ENCODE data around the gene DIAPH2. TPM values are rescaled to one million over a fixed set of nuclear protein-coding genes. Genes with fewer than 3 reads are reported as not detected.

Gene DIAPH2
- total and polyA plus RNA-seq, 2 donors (not counting 1 experiment from before 2014, with no cell fraction given), result 4.2 to 32.4 TPM

GRCh38 chrX:97525981-97526380 lies 841.3 kb downstream of the DIAPH2 start:
- H3K4me1 ChIP-seq (ENCODE audit: control insufficient read depth in 2 of 2, insufficient read depth in 2 of 2, low read length in 2 of 2), result peaks cover 0 to 3% of the 10 kb centered on the region in 2 donors
- H3K27me3 ChIP-seq (replicated peaks in 1 of 4; ENCODE audit: control extremely low read depth in 1 of 4, control insufficient read depth in 3 of 4, insufficient read depth in 4 of 4, low read length in 3 of 4), result no peaks in the 10 kb centered on the region
- ChIA-PET POLR2A (no interaction called here), CTCF (no interaction called here)
- no peak overlapping the region for H2AFZ ChIP-seq (ENCODE audit: insufficient read depth, low read depth, low read length, poor library complexity, severe bottlenecking)
- H3K27ac Mint-ChIP-seq, result no peak overlapping the region
- H3K4me3 Mint-ChIP-seq, result no peak overlapping the region
- H3K79me2 ChIP-seq (ENCODE audit: control insufficient read depth, insufficient read depth, low read length), result no peaks in the 10 kb centered on the region
- no peaks in the 10 kb centered on the region for H4K20me1 ChIP-seq (ENCODE audit: control insufficient read depth, insufficient read depth, low read length, poor library complexity, severe bottlenecking)
- H3K4me3 ChIP-seq (ENCODE audit: control extremely low read depth in 1 of 5, extremely low read depth in 1 of 5, insufficient read depth in 1 of 5, low read depth in 2 of 5, low read length in 4 of 5), result no peak overlapping the region
- no CpG with 5 or more reads among the region's 3 CpGs for WGBS (ENCODE audit: insufficient coverage)
- H3K27me3 Mint-ChIP-seq, result no peaks in the 10 kb centered on the region
- no peak overlapping the region for H3K4me2 ChIP-seq (replicated peaks; ENCODE audit: low read depth, low read length, poor library complexity, severe bottlenecking)
- no peaks in the 10 kb centered on the region for H3K36me3 ChIP-seq (replicated peaks in 1 of 2; ENCODE audit: control extremely low read depth in 1 of 2, control insufficient read depth in 1 of 2, extremely low read depth in 1 of 2, insufficient read depth in 2 of 2, low read length in 1 of 2)
- H3K9ac ChIP-seq (ENCODE audit: low read length), result no peak overlapping the region
- H3K27ac ChIP-seq (ENCODE audit: low read length in 2 of 2), result no peak overlapping the region
- intact Hi-C loops (cut with micrococcal nuclease), result no loop called here
- H3K9me3 Mint-ChIP-seq (ENCODE audit: insufficient read depth), result peaks cover 10% of the 10 kb centered on the region
- DNase-seq, result no peak
- TF ChIP-seq CTCF (IDR thresholded peaks at IDR 0.05), result no peak
- no peak for TF ChIP-seq EZH2 (IDR thresholded peaks at IDR 0.05; ENCODE audit: borderline replicate concordance, insufficient read depth, low read depth, low read length, poor library complexity, severe bottlenecking)
- no peak for ATAC-seq (ENCODE audit: low read depth)
- H3K4me1 Mint-ChIP-seq, result peaks cover 13% of the 10 kb centered on the region
- H3K9me3 ChIP-seq (ENCODE audit: control extremely low read depth in 1 of 3, control insufficient read depth in 2 of 3, insufficient read depth in 1 of 3, low read length in 2 of 3), result peaks cover 0 to 11% (median 0%) of the 10 kb centered on the region in 3 donors

GRCh38 chrX:97527725-97528124 lies 843.1 kb downstream of the DIAPH2 start:
- no peak overlapping the region for H3K27ac ChIP-seq (ENCODE audit: low read length in 2 of 2)
- no peak for ATAC-seq (ENCODE audit: low read depth)
- no peak overlapping the region for H2AFZ ChIP-seq (ENCODE audit: insufficient read depth, low read depth, low read length, poor library complexity, severe bottlenecking)
- H3K27me3 ChIP-seq (replicated peaks in 1 of 4; ENCODE audit: control extremely low read depth in 1 of 4, control insufficient read depth in 3 of 4, insufficient read depth in 4 of 4, low read length in 3 of 4), result no peaks in the 10 kb centered on the region
- WGBS (ENCODE audit: insufficient coverage), result no CpG with 5 or more reads among the region's 1 CpG
- H3K4me1 ChIP-seq (ENCODE audit: control insufficient read depth in 2 of 2, insufficient read depth in 2 of 2, low read length in 2 of 2), result peaks cover 0 to 3% of the 10 kb centered on the region in 2 donors
- no peak for DNase-seq
- H3K36me3 ChIP-seq (replicated peaks in 1 of 2; ENCODE audit: control extremely low read depth in 1 of 2, control insufficient read depth in 1 of 2, extremely low read depth in 1 of 2, insufficient read depth in 2 of 2, low read length in 1 of 2), result no peaks in the 10 kb centered on the region
- H3K4me3 ChIP-seq (ENCODE audit: control extremely low read depth in 1 of 5, extremely low read depth in 1 of 5, insufficient read depth in 1 of 5, low read depth in 2 of 5, low read length in 4 of 5), result no peak overlapping the region
- no peaks in the 10 kb centered on the region for H3K79me2 ChIP-seq (ENCODE audit: control insufficient read depth, insufficient read depth, low read length)
- H3K4me2 ChIP-seq (replicated peaks; ENCODE audit: low read depth, low read length, poor library complexity, severe bottlenecking), result no peak overlapping the region
- Mint-ChIP-seq H3K9me3 (ENCODE audit: insufficient read depth) (peaks cover 10% of the 10 kb centered on the region), H3K4me1 (peaks cover 13% of the 10 kb centered on the region), H3K27ac (no peak overlapping the region), H3K27me3 (no peaks in the 10 kb centered on the region), H3K4me3 (no peak overlapping the region)
- POLR2A ChIA-PET, result no interaction called here
- TF ChIP-seq EZH2 (IDR thresholded peaks at IDR 0.05; ENCODE audit: borderline replicate concordance, insufficient read depth, low read depth, low read length, poor library complexity, severe bottlenecking) (no peak), CTCF (IDR thresholded peaks at IDR 0.05) (no peak)
- intact Hi-C loops (cut with micrococcal nuclease), result no loop called here
- H4K20me1 ChIP-seq (ENCODE audit: control insufficient read depth, insufficient read depth, low read length, poor library complexity, severe bottlenecking), result no peaks in the 10 kb centered on the region
- H3K9ac ChIP-seq (ENCODE audit: low read length), result no peak overlapping the region
- CTCF ChIA-PET, result no interaction called here
- H3K9me3 ChIP-seq (ENCODE audit: control extremely low read depth in 1 of 3, control insufficient read depth in 2 of 3, insufficient read depth in 1 of 3, low read length in 2 of 3), result peaks cover 0 to 11% (median 0%) of the 10 kb centered on the region in 3 donors

All from B cell (primary cell).